ENCODE measurements around the gene CBL. TPM values are rescaled to one million over a fixed set of nuclear protein-coding genes. Genes with fewer than 3 reads are reported as not detected.
"Not testable (repeated sequence)": the region's sequence is repeated elsewhere in the genome, so short reads cannot be mapped to it uniquely, and the experiment has no call there.

Gene CBL
- total RNA-seq, 1 experiment from 2014 or later: 12.0 TPM

DNA sequence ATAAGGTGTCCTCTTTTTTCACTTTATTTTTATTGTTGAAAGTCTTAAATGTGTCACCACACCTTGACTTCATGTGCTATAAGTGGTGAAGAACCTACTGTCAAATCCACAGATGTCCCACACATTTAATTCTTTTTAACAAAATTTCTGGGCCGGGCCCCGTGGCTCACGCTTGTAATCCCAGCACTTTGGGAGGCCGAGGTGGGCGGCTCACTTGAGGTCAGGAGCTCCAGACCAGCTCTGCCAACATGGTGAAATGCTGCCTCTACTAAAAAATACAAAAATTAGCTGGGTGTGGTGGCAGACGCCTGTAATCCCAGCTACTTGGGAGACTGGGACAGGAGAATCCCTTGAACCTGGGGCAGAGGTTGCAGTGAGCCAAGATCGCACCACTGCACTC, 3.0 kb downstream of the CBL start:
- no peak for DNase-seq (ENCODE audit: low read depth)

DNA sequence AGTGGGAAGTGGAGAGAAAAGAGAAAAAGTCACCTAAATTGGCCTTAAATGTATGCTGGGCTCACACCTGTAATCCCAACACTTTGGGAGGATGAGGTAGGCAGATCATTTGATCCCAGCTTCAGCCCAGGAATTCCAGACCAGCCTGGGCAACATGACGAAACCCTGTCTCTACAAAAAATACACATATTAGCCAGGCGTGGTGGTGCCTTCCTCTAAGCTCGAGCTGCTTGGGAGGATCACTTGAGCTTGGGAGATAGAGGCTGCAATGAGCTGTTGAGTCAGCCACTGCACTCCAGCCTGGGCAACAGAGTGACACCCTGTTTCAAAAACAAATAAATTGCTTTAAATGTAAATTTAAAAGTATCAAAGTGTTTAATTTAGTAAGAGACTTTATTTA, 3.9 kb downstream of the CBL start:
- DNase-seq (ENCODE audit: low read depth): no peak

DNA sequence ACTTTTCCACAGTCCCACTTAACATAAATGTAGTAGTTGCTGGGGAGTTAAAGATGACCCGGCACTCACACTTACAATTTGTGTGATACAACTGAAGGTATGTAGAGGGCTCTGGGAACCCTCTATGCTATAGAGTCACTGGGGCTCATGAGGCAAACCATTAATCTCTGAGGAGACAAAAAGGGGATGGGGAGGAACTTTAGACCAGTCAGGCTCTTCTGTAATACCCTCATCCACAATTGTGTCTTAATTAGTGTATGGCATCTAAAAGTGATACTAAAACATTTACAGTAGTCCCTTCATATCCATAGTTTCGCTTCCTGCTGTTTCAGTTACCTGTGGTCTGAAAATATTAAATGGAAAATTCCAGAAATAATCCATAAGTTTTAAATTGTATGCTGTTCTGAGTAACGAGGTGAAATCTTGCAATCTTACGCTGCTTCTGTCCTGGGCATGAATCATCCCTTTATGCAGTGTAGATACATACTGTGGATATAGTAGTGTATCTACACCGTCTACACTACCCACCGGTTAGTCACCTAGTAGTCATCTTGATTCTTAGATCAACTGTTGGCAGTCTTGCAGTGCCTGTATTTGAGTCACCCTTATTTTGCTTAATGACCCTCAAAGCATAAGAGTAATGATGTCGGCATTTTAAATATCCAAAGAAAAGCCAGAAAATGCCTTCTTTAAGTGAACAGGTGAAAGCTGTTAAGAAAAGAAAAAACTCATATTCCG, 12.2 kb downstream of the CBL start:
- peak; percentile 96 for DNase-seq (ENCODE audit: low read depth)

DNA sequence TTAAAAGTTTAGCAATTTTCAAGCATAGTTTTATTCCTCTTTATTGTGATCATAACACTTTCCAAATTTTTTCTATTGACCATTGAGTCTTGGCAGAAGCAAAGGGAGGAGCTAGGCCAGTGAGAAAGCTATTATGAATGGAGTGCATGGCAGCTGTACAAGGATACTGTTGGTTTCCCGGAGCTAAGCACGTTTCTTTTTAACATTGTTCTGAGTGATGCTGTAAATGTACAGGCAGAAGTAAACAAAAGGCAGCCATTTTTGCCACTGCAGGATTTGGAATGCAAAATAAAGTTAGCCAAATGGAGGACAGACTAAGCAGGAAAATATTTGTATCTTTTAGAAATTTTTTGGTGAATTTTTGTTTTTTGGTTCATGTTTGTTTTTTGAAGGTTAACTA, 16.2 kb downstream of the CBL start:
- no peak for DNase-seq (ENCODE audit: low read depth)

DNA sequence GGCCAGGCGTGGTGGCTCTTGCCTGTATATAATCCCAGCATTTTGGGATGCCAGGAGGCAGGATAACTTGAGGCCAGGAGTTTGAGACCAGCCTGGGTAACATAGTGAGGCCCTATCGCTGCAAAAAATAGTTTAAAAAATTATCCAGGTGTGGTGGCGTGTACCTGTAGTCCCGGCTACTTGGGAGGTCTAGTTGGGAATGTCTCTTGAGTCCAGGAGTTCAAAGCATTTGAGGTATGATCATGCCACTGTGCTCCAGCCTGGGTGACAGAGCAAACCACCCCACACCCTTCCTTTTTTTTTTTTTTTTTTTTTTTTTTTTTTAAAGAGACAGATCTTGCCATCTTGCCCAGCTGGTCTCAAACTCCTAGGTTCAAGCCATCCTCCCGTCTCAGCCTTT, 16.8 kb downstream of the CBL start:
- DNase-seq (ENCODE audit: low read depth): no peak

DNA sequence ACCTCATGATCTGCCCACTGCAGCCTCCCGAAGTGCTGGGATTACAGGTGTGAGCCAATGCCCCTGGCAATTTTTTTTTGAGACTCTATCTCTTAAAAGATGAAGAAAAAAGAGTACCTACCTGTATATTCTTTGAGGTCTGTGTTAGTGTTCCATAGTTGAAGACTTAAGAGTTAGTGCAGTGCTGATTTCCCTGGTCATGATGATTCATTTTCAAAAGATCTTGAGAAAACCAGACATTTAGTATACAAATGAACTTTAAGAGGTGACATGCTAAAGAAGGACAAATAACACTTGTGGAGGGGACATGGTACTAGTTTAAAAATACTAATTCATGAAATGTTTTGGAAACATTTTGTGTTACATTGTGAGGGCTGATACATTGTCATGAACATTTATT, 17.7 kb downstream of the CBL start:
- DNase-seq (ENCODE audit: low read depth): no peak

DNA sequence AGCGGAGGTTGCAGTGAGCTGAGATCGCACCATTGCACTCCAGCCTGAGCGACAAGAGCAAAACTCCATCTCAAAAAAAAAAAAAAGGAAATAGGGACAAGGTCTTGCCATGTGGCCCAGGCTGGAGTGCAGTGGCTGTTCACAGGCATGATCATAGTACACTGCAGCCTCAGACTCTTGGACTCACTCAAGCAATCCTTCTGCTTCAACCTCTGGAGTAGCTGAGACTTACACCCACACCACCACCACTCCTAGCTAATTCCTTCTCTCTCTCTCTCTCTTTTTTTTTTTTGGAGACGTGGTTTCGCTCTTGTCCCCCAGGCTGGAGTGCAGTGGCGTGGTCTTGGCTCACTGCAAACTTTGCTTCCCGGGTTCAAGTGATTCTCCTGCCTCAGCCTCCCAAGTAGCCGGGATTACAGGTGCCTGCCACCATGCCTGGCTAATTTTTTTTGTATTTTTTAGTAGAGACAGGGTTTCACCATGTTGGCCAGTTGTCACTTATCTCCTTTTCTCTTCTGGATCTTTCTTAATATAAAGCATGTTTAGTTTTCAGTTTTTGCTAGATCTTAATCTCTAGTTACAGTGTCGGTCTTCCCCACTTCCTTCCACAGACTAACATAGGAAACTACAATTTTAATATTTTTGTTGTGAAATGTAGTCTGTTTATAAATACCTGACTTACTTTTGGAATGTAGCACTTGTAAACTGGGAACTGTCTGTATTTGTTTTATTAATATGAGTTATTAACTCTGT, 22.6 kb downstream of the CBL start:
- not testable (repeated sequence) for DNase-seq (ENCODE audit: low read depth)

DNA sequence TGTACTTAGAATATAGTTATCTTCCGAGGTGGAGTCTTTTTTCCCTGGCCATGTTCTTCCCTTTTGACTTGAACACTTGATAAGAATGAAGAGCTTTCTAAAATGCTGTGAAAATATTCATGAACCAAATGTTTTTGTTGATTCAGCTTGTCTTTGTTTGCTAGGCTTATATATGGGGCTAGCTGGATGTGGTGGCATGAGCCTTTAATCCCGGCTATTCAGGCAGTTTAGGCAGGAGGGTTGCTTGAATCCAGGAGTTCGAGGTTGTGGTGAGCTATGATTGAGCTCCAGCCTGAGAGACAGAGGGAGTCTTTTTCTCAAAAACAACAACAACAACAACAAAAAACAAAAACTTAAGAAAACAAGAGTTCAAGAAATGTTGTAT, 23.1 kb downstream of the CBL start:
- no peak for DNase-seq (ENCODE audit: low read depth)

DNA sequence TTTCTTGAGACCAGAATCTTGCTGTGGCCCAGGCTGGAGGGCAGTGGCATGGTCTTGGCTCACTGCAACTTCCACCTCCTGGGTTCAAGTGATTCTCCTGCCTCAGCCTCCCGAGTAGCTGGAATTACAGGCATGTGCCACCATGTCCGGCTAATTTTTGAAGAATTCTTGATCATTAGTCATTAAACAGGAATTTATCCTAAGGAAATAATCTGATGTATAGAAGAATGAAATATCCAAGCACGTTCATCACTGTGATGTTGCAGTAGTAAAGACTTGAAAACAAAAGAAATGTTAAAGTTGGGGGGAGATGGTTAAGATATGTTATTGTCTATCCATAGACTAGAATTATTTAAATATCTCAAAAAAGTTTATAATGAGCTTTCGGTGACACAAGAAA, 23.6 kb downstream of the CBL start:
- no peak for DNase-seq (ENCODE audit: low read depth)

DNA sequence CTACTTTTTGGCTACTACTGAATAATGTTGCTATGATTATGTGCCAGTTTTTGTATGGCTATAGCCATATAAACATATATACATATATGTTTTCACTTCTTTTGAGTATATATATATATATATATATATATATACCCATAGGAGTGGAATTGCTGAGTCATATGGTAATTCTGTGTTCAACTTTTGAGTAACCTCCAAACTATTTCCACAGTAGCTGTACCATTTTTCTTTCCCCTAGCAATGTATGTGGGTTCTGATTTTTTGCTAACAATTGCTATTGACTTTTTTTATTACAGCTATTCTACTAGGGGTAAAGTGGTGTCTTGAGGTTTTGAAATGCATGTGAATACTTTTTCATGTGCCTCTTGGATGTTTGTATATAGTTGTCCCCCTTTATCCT, 30.4 kb downstream of the CBL start:
- DNase-seq (ENCODE audit: low read depth): peak; percentile 17

DNA sequence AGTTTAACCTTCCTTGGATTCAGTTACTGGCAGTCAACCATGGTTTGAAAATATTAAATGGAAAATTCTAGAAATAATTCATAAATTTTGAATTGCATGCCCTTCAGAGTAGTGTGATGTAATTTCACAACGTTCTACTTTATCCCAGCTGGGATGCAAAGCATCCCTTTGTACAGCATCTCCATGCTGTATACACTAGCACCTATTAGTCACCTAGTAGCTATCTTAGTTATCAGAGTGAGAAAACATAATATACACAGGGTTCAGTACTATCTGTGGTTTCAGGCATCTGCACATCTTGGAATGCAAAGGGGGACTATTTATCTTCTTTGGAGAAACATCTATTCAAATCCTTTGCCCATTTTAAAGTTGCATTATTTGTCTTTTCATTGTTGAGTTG, 30.8 kb downstream of the CBL start:
- no peak for DNase-seq (ENCODE audit: low read depth)

DNA sequence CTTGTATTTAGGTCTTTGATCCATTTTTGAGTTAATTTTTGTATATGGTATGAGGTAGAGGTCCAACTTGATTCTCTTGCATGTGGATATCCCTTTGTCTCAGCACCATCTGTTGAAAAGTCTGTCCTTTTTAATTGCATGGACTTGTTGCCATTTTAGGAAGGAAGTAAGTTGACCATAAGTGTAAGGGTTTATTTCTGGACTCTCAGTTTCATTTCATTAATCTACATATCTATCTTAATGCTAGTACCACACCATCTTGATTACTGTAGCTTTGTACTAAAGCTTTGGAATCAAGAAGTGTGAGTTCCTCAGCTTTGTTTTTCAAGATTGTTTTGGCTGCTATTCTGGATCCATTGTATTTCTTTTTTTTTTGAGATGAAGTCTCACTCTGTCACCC, 31.4 kb downstream of the CBL start:
- no peak for DNase-seq (ENCODE audit: low read depth)

DNA sequence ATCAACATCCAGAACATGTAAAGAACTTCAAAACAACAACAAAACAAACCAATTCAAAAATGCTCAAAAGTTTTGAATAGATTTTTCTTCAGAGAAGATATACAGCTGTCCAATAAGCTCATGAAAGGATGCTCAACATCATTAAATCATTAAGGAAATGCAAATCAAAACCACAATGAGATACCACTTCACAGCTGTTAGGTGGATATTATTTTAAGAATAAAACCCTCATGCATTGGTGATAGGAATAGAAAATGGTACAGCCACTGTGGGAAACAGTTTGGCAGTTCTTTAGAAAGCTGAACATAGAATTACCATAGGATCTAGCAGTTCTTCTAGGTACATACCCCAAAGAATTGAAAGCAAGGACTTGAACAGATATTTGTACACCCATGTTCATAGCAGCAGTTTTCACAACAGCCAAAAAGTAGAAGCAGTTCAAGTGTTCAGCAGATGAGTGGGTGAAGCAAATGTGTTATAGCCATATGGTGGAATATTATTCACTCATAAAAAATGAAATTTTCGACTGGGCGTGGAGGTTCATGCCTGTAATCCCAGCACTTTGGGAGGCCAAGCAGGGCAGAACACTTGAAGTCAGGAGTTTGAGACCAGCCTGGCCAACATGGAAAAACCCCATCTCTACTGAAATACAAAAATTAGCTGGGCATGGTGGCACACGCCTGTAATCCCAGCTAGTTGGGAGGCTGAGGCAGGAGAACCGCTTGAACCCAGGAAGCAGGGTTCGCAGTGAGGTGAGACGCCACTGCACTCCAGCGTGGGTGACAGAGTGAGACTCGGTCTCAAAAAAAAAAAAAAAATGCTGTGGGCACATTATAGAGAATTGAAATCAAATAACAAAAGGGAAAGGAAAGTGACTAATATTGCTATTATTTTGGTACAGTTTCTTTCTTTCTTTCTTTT, 42.9 kb downstream of the CBL start:
- DNase-seq (ENCODE audit: low read depth): no peak

DNA sequence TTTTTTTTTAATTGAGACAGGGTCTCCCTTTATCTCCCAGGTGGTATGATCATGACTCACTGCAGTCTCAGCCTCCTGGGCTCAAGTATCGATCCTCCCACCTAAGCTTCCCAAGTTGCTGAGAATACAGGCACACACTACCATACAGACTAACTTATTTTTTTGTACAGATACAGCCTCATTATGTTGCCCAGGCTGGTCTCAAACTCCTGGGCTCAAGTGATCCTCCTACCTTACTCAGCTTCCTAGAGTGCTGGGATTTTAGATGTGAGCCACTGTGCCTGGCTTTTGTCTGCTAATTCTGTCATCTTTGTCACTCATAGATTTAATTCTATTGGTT, 43.5 kb downstream of the CBL start:
- peak; percentile 76 for DNase-seq (ENCODE audit: low read depth)

DNA sequence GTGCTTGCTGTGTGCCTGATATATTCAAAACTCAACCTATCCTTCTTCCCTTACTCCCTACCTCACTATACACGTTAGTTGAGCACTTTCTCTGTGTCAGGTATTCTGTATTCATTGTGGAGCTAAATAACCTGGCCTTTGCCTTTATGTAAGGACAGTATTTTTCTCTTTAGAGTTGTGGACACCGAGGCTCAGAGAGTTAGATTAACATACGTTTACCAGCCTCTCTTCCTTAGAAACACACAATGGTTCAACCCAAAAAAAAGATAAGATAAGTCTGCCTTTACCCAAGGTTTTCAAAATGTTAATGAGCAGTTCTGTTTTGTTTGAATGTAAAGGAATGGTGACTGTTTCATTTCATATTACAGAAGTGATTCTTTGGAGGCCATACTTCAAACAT, 45.0 kb downstream of the CBL start:
- DNase-seq (ENCODE audit: low read depth): no peak

DNA sequence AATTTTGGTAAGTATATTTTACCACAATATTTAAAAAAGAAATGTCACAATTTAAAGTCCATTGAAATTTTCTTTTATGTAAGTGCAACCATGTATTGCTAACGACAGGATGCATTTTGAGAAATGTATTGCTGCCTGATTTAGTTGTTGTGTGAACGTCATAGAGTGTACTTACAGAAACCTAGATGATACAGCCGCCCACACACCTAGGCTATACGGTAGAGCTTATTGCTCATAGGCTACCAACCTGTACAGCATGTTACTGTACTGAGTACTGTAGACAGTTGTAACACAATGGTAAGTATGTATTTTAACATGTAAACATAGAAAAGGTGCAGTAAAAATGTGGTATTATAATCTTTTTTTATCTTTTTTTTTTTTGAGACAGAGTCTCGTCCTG, 48.1 kb downstream of the CBL start:
- DNase-seq (ENCODE audit: low read depth): no peak

DNA sequence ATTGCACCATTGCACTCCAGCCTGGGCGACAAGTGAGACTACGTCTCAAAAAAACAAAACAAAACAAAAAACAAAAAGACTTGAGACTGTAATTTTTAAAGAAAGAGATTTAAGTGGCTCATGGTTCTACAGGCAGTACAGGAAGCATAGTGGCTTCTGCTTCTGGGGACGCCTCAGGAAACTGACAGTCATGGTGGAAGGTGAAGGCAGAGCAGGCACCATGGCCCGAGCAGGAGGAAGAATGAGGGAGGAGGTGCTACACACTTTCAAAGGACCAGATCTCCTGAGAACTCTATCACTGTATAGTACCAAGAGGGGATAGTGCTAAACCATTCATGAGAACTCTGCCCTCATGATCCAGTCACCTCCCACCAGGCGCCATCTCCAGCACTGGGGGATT, 52.0 kb downstream of the CBL start:
- DNase-seq (ENCODE audit: low read depth): no peak

DNA sequence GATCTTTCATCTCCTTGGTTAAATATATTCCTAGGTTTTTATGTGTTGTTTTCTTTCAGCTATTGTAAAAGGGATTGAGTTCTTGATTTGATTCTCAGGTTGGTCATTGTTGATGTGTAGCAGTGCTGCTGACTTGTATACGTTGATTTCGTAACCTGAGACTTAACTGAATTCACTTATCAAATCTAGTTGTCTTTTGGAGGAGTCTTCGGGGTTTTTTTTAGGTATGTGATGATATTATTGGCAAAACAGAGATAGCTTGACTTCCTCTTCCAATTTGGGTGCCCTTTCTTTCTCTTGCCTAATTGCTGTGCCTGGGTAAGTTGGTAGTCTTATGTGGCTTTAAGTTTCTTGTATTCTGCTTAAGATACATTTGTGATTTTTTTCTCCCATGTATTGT, 52.8 kb downstream of the CBL start:
- no peak for DNase-seq (ENCODE audit: low read depth)

DNA sequence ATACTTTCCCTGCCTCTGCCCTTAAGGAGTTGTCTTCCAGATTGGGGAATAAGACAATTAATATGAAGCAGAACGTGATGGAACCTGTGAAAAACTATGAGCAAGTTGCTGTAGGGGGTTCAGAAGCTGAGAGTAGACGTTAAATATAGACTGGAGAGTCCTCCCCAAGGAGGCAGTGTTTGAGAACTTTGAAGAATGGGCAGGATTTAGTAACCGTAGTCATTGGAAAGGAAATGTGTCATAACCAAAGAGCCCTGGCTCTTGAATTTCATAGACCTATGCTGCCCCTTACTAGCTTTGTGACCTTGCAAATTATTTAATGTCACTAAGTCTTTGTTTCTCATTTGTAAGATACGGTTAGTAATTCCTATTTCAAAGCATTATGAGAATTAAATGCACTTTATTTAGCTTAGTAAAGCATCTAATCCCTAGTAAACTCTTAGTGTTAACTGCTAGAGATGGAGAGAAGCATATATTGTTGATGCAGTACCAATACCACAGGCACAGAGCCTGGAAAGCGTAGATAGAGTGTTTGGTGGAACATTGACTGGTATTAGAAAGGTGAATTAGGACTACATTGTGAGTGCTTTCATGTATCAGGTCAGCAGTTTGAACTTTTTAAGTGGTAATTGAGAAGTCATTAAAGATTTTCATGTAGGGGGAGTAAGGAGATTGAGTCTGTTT, 56.7 kb downstream of the CBL start:
- DNase-seq (ENCODE audit: low read depth): peak; percentile 86

DNA sequence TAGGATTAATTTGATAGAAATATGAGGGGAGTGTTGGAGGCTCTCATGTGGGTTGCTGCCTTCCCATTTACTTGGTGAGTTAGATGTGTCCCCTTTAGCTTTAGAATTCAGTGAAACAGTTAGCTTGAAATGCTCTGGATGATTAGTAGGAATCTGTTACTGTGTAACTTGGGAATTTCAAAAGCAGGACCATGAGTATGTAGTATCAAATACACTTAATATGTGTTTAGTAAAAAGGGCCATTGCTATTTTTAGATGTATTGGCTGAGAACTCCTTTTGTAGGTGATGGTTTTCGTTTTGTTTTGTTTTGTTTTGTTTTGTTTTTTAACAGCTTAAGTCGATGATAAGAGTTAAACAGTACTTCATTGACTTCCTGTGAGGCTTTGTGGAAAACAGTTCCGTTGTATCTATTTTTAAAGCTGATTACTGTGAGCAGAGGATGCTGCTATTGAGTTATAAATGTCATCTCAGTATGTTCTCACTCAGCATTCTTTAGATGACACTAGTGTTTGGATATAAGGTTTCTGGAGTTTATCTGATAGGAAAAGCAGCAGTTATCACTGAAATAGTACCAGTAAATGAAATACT, 57.3 kb downstream of the CBL start:
- no peak for DNase-seq (ENCODE audit: low read depth)

DNA sequence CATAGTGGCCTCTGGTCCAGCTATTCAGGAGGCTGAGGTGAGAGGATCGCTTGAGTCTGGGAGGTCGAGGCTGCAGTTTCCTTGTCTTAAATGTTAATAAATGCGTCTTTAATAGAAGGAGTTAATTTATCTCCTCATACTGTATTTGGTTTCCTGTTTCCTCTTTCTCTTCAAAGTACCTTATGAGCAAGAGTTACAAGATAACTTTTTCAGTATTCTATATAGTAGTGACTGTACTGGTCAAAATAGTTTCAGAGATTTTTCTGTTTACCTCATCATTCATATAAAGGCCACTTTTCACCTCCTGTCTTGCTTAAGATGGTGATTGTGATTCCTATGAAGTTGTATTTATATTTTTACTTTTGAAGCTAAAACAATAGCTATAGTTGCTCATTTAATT, 59.9 kb downstream of the CBL start:
- DNase-seq (ENCODE audit: low read depth): no peak
